GM10266 (cell line): Measurements from ENCODE around the gene GCDH.

ENCODE experiments used
- DNase-seq: peaks from one replicate; pipeline ENCODE4 v3.0.0; 2012; ENCODE audit errors: extremely low spot score
- TF ChIP-seq, protein P1 (sequence below): IDR thresholded peaks from 2 replicates; pipeline ENCODE4 v1.5.1; 2012; ENCODE audit warnings: mild to moderate bottlenecking, low read depth; ENCODE audit not compliant: control insufficient read depth, insufficient read depth; ENCODE audit errors: missing control alignments

Gene GCDH

GRCh38 chr19:12947702-12948611 lies 57.0 kb downstream of the GCDH start:
- TF ChIP-seq, protein P1, sequence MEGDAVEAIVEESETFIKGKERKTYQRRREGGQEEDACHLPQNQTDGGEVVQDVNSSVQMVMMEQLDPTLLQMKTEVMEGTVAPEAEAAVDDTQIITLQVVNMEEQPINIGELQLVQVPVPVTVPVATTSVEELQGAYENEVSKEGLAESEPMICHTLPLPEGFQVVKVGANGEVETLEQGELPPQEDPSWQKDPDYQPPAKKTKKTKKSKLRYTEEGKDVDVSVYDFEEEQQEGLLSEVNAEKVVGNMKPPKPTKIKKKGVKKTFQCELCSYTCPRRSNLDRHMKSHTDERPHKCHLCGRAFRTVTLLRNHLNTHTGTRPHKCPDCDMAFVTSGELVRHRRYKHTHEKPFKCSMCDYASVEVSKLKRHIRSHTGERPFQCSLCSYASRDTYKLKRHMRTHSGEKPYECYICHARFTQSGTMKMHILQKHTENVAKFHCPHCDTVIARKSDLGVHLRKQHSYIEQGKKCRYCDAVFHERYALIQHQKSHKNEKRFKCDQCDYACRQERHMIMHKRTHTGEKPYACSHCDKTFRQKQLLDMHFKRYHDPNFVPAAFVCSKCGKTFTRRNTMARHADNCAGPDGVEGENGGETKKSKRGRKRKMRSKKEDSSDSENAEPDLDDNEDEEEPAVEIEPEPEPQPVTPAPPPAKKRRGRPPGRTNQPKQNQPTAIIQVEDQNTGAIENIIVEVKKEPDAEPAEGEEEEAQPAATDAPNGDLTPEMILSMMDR: no peak
- no peak for DNase-seq

GRCh38 chr19:12948612-12949362 lies 57.8 kb downstream of the GCDH start:
- TF ChIP-seq, protein P1: no peak

More at GRCh38 chr19:12948612-12949362, 57.8 kb downstream of the GCDH start:
- DNase-seq: no peak
